A549 (cell line): ENCODE results near the gene ESRP2. TPM values are rescaled to one million over a fixed set of nuclear protein-coding genes. Genes with fewer than 3 reads are reported as not detected.

Experiments used
- ATAC-seq, 2 experiments: fragments of 200-7000 bp in 1 of 2; fragments of >200 bp in 1 of 2; cut with Nextera tagmentation in 1 of 2; cut with Tn5 transposase in 1 of 2; 3 replicates each; pipeline versions ENCODE4 v1.8.0 to v1.9.1; 2018 to 2020; ENCODE audit warnings: mild to moderate bottlenecking in 1 of 2, moderate library complexity in 1 of 2
- CTCF ChIA-PET: fragments of 300-600 bp; sonication (Branson Sonifier 250); formaldehyde crosslinking; extraction: SDS; loops from one replicate; lab custom pipeline; 2021; ENCODE audit warnings: antibody characterized with exemption, inconsistent platforms; lab: Yijun Ruan, JAX
- POLR2A ChIA-PET: fragments of 350-600 bp; formaldehyde crosslinking; extraction: SDS; loops from one replicate; lab custom pipeline; 2021; ENCODE audit warnings: antibody characterized with exemption, inconsistent platforms; lab: Yijun Ruan, JAX
- DNase-seq, 2 experiments: peaks; one replicate each; pipeline versions ENCODE4 v3.0.0 to v3.0.0-alpha.2; 2011 to 2016; ENCODE audit warnings: low read depth in 1 of 2, low spot score in 1 of 2
- FAIRE-seq: peaks from 2 replicates; lab custom pipeline; 2011; peaks lifted over from hg19 to GRCh38; lab: Jason Lieb, UNC
- H3K27ac ChIP-seq, 2 experiments: fragments of >200 bp; sonication (Bioruptor Twin); formaldehyde crosslinking; 3 replicates each; pipeline ENCODE4 v1.5.1; 2016 to 2017
- H3K4me1 ChIP-seq: fragments of >200 bp; sonication (Bioruptor Twin); formaldehyde crosslinking; 3 replicates; pipeline ENCODE4 v1.6.1; 2016
- H3K4me2 ChIP-seq: fragments of >200 bp; sonication (Bioruptor Twin); formaldehyde crosslinking; 3 replicates; pipeline ENCODE4 v1.6.1; 2016
- H3K4me3 ChIP-seq: fragments of >200 bp; sonication (Bioruptor Twin); formaldehyde crosslinking; 3 replicates; pipeline ENCODE4 v1.5.1; 2016
- H3K9me3 ChIP-seq: fragments of >200 bp; sonication (Bioruptor Twin); formaldehyde crosslinking; 3 replicates; pipeline ENCODE4 v1.6.1; 2016
- ATOH8 ChIP-seq: fragments of 250-450 bp; sonication (Bioruptor Pico); IDR thresholded peaks from 2 replicates; pipeline ENCODE4 v1.5.0; 2020; ENCODE audit warnings: low read depth, mild to moderate bottlenecking, moderate library complexity
- CBX2 ChIP-seq: fragments of 200-600 bp; sonication (generic); IDR thresholded peaks from 2 replicates; pipeline ENCODE4 v1.6.1; 2016; ENCODE audit warnings: low read depth, mild to moderate bottlenecking, borderline replicate concordance
- CBX8 ChIP-seq: fragments of 200-600 bp; sonication (generic); IDR thresholded peaks from 2 replicates; pipeline ENCODE4 v1.6.1; 2016
- CEBPB ChIP-seq, 2 experiments: fragments of >200 bp in 1 of 2; sonication (Bioruptor Twin) in 1 of 2; formaldehyde crosslinking in 1 of 2; IDR thresholded peaks; 2 replicates each; pipeline ENCODE4 v1.6.1; 2012 to 2016
- CHD4 ChIP-seq: fragments of 200-600 bp; sonication (generic); IDR thresholded peaks from 2 replicates; pipeline ENCODE4 v1.6.1; 2016; ENCODE audit warnings: antibody characterized with exemption, mild to moderate bottlenecking, borderline replicate concordance
- E2F6 ChIP-seq: IDR thresholded peaks from 2 replicates; pipeline ENCODE4 v1.6.1; 2012; ENCODE audit warnings: low read depth, borderline replicate concordance
- EHMT2 ChIP-seq: fragments of 200-600 bp; sonication (generic); IDR thresholded peaks from 2 replicates; pipeline ENCODE4 v1.6.1; 2016; ENCODE audit warnings: antibody characterized with exemption, low read depth, mild to moderate bottlenecking, moderate library complexity
- GATA3 ChIP-seq: IDR thresholded peaks from 2 replicates; pipeline ENCODE4 v1.6.1; 2012; ENCODE audit warnings: borderline replicate concordance
- HES2 ChIP-seq: fragments of >200 bp; sonication (Bioruptor Twin); formaldehyde crosslinking; IDR thresholded peaks from 2 replicates; pipeline ENCODE4 v1.6.1; 2016
- HEYL ChIP-seq: fragments of 250-450 bp; sonication (Bioruptor Pico); IDR thresholded peaks from 2 replicates; pipeline ENCODE4 v1.8.0; 2021; ENCODE audit warnings: mild to moderate bottlenecking, moderate library complexity
- HMGXB4 ChIP-seq: fragments of 250-450 bp; sonication (Bioruptor Pico); IDR thresholded peaks from 2 replicates; pipeline ENCODE4 v1.5.0; 2021; ENCODE audit warnings: mild to moderate bottlenecking, moderate library complexity, borderline replicate concordance
- HOXA7 ChIP-seq: fragments of 250-450 bp; sonication (Bioruptor Pico); IDR thresholded peaks from 2 replicates; pipeline ENCODE4 v1.5.0; 2020; ENCODE audit warnings: mild to moderate bottlenecking, moderate library complexity
- JUN ChIP-seq, 2 experiments: fragments of >200 bp; sonication (Bioruptor Twin); formaldehyde crosslinking; IDR thresholded peaks; 2 replicates in 1 of 2; 3 replicates in 1 of 2; pipeline ENCODE4 v1.6.1; 2016 to 2017
- MAFK ChIP-seq: fragments of 450-650 bp; IDR thresholded peaks from 2 replicates; pipeline ENCODE4 v1.6.1; 2014; ENCODE audit not compliant: partially characterized antibody
- NFE2L2 ChIP-seq: fragments of 150-350 bp; conservative IDR thresholded peaks from 2 replicates; pipeline ENCODE4 v1.6.1; 2014; ENCODE audit warnings: low read length
- NPAS2 ChIP-seq: fragments of 250-450 bp; sonication (Bioruptor Pico); IDR thresholded peaks from 2 replicates; pipeline ENCODE4 v1.8.0; 2022; ENCODE audit warnings: mild to moderate bottlenecking, moderate library complexity, borderline replicate concordance
- NR3C1 ChIP-seq: fragments of >200 bp; sonication (Bioruptor Twin); formaldehyde crosslinking; IDR thresholded peaks from 3 replicates; pipeline ENCODE4 v1.6.1; 2017
- PBX3 ChIP-seq: IDR thresholded peaks from 2 replicates; pipeline ENCODE4 v1.6.1; 2012
- RFX5 ChIP-seq: fragments of 450-650 bp; IDR thresholded peaks from 2 replicates; pipeline ENCODE4 v1.7.1; 2014; ENCODE audit warnings: antibody characterized with exemption, mild to moderate bottlenecking, moderate library complexity
- RNF2 ChIP-seq: fragments of 200-600 bp; sonication (generic); IDR thresholded peaks from 2 replicates; pipeline ENCODE4 v1.6.1; 2016; ENCODE audit warnings: low read depth, mild to moderate bottlenecking, antibody characterized with exemption, moderate library complexity, borderline replicate concordance
- TFCP2L1 ChIP-seq: fragments of 250-450 bp; sonication (Bioruptor Pico); IDR thresholded peaks from 2 replicates; pipeline ENCODE4 v1.5.0; 2021; ENCODE audit warnings: mild to moderate bottlenecking
- TP53 ChIP-seq: fragments of 250-450 bp; sonication (Bioruptor Pico); IDR thresholded peaks from 2 replicates; pipeline ENCODE4 v1.5.0; 2021; ENCODE audit warnings: mild to moderate bottlenecking, moderate library complexity
- WGBS: methylation state at CpG from one replicate; pipeline ENCODE4 v1.1.6; 2017; ENCODE audit errors: missing lambda C conversion rate; 5-methylcytosine and 5-hydroxymethylcytosine counted together
- polyA plus RNA-seq, 4 experiments: library from polyadenylated mRNA; depleted of rRNA in 3 of 4; stranded (reverse); fragments of >200 nt; fragmentation: RNase III in 1 of 4; extraction: RNeasy Plus Mini Kit Qiagen cat#74134 plus additional on column Dnase treatment in 1 of 4; gene quantifications; 2 replicates in 3 of 4; 3 replicates in 1 of 4; pipeline ENCODE4 v1.2.3, GENCODE V29; 2011 to 2017
- TF ChIP-seq, protein P1 (sequence below): fragments of 450-650 bp; IDR thresholded peaks from 2 replicates; pipeline ENCODE4 v1.6.1; 2014; ENCODE audit warnings: antibody characterized with exemption
- TF ChIP-seq, protein P2 (sequence below): fragments of 200-600 bp; sonication (generic); IDR thresholded peaks from 2 replicates; pipeline ENCODE4 v1.6.1; 2016; ENCODE audit warnings: antibody characterized with exemption, mild to moderate bottlenecking, moderate library complexity

ESRP2 gene
- polyA plus RNA-seq, 2 of the 4 experiments (the other 2 are of a cell fraction), result 0.08 to 0.09 TPM

GRCh38 chr16:68217506-68217905 lies 18.4 kb downstream of the ESRP2 start:
- no peak overlapping the region for H3K4me3 ChIP-seq
- no peak for DNase-seq
- CTCF ChIA-PET, result interaction anchor here (0.6 to 4.8 kb wide), 5 partner anchors 11 to 150 kb away, joined by 3 to 25 read pairs (median 11); no protein-coding TSS in a partner anchor
- no peaks in the 10 kb centered on the region for H3K4me1 ChIP-seq
- H3K9me3 ChIP-seq, result no peaks in the 10 kb centered on the region
- no peak overlapping the region for H3K27ac ChIP-seq
- no peak for FAIRE-seq
- POLR2A ChIA-PET, result no interaction called here
- WGBS, result 86% methylated on average over 4 of the region's 4 CpGs
- no peak for ATAC-seq
- H3K4me2 ChIP-seq, result no peak overlapping the region
- no peak for TF ChIP-seq EHMT2
- TF ChIP-seq NR3C1, result no peak
- TF ChIP-seq HEYL (CRISPR knock-in tag), result no peak
- no peak for TF ChIP-seq ATOH8 (CRISPR knock-in tag)

DNA sequence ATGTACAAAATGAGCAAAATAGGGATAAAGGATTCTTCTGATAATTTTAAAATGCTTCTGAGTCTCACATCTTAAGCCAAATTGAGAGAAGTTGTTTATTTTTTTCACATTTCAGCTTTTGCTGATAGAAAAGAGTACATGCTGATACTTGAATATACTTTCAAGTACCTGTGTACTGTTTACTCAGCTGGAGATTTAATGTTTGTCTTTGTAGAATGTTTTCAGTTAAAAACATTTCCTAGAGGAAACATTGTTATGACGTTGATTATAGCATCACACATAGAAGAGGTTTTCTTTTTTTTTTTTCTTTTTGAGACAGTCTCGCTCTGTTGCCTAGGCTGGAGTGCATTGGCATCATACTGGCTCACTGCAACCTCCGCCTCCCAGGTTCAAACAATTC lies 19.7 kb downstream of the ESRP2 start:
- CTCF ChIA-PET, result interaction anchor here (0.6 to 4.8 kb wide), 5 partner anchors 12 to 172 kb away, joined by 3 to 25 read pairs (median 11); no protein-coding TSS in a partner anchor
- FAIRE-seq (no peak), DNase-seq (no peak), ATAC-seq (no peak)
- H3K4me3 ChIP-seq, result no peak overlapping the region
- no peak overlapping the region for H3K4me2 ChIP-seq
- POLR2A ChIA-PET, result no interaction called here
- no peaks in the 10 kb centered on the region for H3K4me1 ChIP-seq
- H3K27ac ChIP-seq, result no peak overlapping the region
- H3K9me3 ChIP-seq, result no peaks in the 10 kb centered on the region
- WGBS, result 92% methylated on average over 3 of the region's 3 CpGs
- TF ChIP-seq GATA3, result no peak
- no peak for TF ChIP-seq JUN (IDR thresholded peaks at IDR 0.05)
- TF ChIP-seq NR3C1, result no peak
- TF ChIP-seq CBX2, result no peak
- TF ChIP-seq TFCP2L1 (CRISPR knock-in tag), result no peak
- no peak for TF ChIP-seq HES2
- TF ChIP-seq PBX3, result no peak
- TF ChIP-seq MAFK, result no peak
- TF ChIP-seq NFE2L2, result no peak
- no peak for TF ChIP-seq HEYL (CRISPR knock-in tag)
- TF ChIP-seq NPAS2, result no peak
- TF ChIP-seq RFX5, result no peak
- TF ChIP-seq CEBPB (IDR thresholded peaks at IDR 0.05), result no peak
- TF ChIP-seq, protein P1, sequence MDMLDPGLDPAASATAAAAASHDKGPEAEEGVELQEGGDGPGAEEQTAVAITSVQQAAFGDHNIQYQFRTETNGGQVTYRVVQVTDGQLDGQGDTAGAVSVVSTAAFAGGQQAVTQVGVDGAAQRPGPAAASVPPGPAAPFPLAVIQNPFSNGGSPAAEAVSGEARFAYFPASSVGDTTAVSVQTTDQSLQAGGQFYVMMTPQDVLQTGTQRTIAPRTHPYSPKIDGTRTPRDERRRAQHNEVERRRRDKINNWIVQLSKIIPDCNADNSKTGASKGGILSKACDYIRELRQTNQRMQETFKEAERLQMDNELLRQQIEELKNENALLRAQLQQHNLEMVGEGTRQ, result no peak

DNA sequence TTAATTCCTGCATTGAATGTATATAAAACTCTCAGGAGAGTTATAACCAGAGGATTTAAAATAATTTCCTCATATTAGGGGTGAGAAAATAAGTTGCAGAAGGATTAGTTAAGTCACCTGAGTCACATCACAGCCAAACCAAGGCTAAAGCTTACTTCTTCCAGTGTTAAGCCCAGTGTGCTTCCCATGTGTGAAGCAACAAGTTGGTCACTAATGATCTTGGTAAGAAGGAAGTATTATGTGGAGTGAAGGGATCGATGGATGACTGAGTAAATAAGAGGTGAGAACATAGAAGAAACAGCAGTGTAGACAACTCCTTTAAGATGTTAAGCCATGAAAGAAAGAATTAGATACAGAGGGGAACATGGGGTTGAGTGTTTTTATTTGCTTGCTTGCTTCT lies 20.6 kb downstream of the ESRP2 start:
- DNase-seq, result no peak
- WGBS, result 77% methylated on average over 1 of the region's 1 CpG
- no peak for ATAC-seq
- Histone ChIP-seq H3K4me2 (no peak overlapping the region), H3K4me3 (no peak overlapping the region), H3K27ac (no peak overlapping the region), H3K9me3 (no peaks in the 10 kb centered on the region), H3K4me1 (no peaks in the 10 kb centered on the region)
- no peak for FAIRE-seq
- CTCF ChIA-PET, result interaction anchor here (1.4 kb wide), 1 partner anchor 175 kb away, joined by 4 read pairs; no protein-coding TSS in a partner anchor
- POLR2A ChIA-PET, result no interaction called here
- TF ChIP-seq HOXA7 (CRISPR knock-in tag) (no peak), TP53 (CRISPR knock-in tag) (no peak), HMGXB4 (CRISPR knock-in tag) (no peak), CBX8 (no peak), CHD4 (no peak), E2F6 (no peak), CEBPB (IDR thresholded peaks at IDR 0.05) (no peak), RNF2 (no peak)
- TF ChIP-seq, protein P2, sequence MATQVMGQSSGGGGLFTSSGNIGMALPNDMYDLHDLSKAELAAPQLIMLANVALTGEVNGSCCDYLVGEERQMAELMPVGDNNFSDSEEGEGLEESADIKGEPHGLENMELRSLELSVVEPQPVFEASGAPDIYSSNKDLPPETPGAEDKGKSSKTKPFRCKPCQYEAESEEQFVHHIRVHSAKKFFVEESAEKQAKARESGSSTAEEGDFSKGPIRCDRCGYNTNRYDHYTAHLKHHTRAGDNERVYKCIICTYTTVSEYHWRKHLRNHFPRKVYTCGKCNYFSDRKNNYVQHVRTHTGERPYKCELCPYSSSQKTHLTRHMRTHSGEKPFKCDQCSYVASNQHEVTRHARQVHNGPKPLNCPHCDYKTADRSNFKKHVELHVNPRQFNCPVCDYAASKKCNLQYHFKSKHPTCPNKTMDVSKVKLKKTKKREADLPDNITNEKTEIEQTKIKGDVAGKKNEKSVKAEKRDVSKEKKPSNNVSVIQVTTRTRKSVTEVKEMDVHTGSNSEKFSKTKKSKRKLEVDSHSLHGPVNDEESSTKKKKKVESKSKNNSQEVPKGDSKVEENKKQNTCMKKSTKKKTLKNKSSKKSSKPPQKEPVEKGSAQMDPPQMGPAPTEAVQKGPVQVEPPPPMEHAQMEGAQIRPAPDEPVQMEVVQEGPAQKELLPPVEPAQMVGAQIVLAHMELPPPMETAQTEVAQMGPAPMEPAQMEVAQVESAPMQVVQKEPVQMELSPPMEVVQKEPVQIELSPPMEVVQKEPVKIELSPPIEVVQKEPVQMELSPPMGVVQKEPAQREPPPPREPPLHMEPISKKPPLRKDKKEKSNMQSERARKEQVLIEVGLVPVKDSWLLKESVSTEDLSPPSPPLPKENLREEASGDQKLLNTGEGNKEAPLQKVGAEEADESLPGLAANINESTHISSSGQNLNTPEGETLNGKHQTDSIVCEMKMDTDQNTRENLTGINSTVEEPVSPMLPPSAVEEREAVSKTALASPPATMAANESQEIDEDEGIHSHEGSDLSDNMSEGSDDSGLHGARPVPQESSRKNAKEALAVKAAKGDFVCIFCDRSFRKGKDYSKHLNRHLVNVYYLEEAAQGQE, result no peak
- TF ChIP-seq, protein P1, result no peak
